K562 (cell line): ENCODE measurements around the gene TMEM116. TPM values are rescaled to one million over a fixed set of nuclear protein-coding genes. Genes with fewer than 3 reads are reported as not detected.
A peak's percentile ranks its signal among the peaks of the same experiment; 100 is the strongest.

Experiments used
- ATAC-seq: fragments of 200-7000 bp; cut with Tn5 transposase; 3 replicates; pipeline ENCODE4 v1.9.1; 2020; ENCODE audit warnings: moderate library complexity
- BruUV-seq: library from RNA; stranded (reverse); fragments of 400-500 nt; replicated peaks from 2 replicates; lab custom pipeline; 2021; lab: Mats Ljungman, UMichigan
- CTCF ChIA-PET: fragments of 300-600 bp; formaldehyde crosslinking; extraction: SDS; loops from one replicate; lab custom pipeline; 2021; ENCODE audit warnings: low intra/inter-chr PET ratio; lab: Yijun Ruan, JAX
- POLR2A ChIA-PET: fragments of 300-600, 350-650 bp; sonication (Branson Sonifier 250); formaldehyde crosslinking; extraction: SDS; loops from one replicate; lab custom pipeline; 2021; ENCODE audit warnings: antibody characterized with exemption, inconsistent platforms; lab: Yijun Ruan, JAX
- DNase-seq, 4 experiments: peaks; one replicate each; pipeline versions ENCODE4 v3.0.0 to v3.0.0-alpha.2; 2011 to 2018; ENCODE audit warnings: low spot score in 3 of 4, mixed read lengths in 3 of 4; ENCODE audit errors: extremely low read depth in 1 of 4
- FAIRE-seq: peaks from 2 replicates; lab custom pipeline; 2011; peaks lifted over from hg19 to GRCh38; lab: Jason Lieb, UNC
- H2AFZ ChIP-seq: 2 replicates; pipeline ENCODE4 v1.6.0; 2011; ENCODE audit warnings: low read depth, low read length, control low read depth, inconsistent platforms
- H3K27ac ChIP-seq: fragments of 200-600 bp; 3 replicates; pipeline ENCODE4 v1.8.0; 2011; ENCODE audit warnings: low read depth, mild to moderate bottlenecking, control low read depth, inconsistent platforms, low read length, moderate library complexity, mixed read lengths; ENCODE audit errors: extremely low read depth
- H3K27me3 ChIP-seq, 2 experiments: fragments of 300-600 bp in 1 of 2; 2 replicates in 1 of 2; 3 replicates in 1 of 2; pipeline versions ENCODE4 v1.6.0 to v1.8.0; 2011; ENCODE audit warnings: inconsistent platforms in 2 of 2, low read length in 2 of 2, mild to moderate bottlenecking in 1 of 2, mixed read lengths in 1 of 2, moderate library complexity in 1 of 2; ENCODE audit not compliant: control insufficient read depth in 2 of 2, insufficient read depth in 2 of 2
- H3K36me3 ChIP-seq: fragments of 300-600 bp; 3 replicates; pipeline ENCODE4 v1.8.0; 2011; ENCODE audit warnings: mild to moderate bottlenecking, low read length, inconsistent platforms; ENCODE audit not compliant: control insufficient read depth, insufficient read depth
- H3K4me1 ChIP-seq, 2 experiments: fragments of 200-600 bp in 1 of 2; replicated peaks in 1 of 2; 2 replicates in 1 of 2; 3 replicates in 1 of 2; pipeline versions ENCODE4 v1.5.1 to v1.8.0; 2011; ENCODE audit warnings: inconsistent platforms in 2 of 2, low read length in 2 of 2, mild to moderate bottlenecking in 1 of 2, mixed read lengths in 1 of 2, moderate library complexity in 1 of 2; ENCODE audit not compliant: control insufficient read depth in 2 of 2, insufficient read depth in 2 of 2
- H3K4me2 ChIP-seq: 2 replicates; pipeline ENCODE4 v1.6.1; 2011; ENCODE audit warnings: low read length, control low read depth, inconsistent platforms, mixed read lengths; ENCODE audit not compliant: insufficient read depth
- H3K4me3 ChIP-seq: fragments of 200-600 bp; sonication (generic), shearing (Covaris generic); 2 replicates; pipeline ENCODE4 v1.5.1; 2016; ENCODE audit warnings: control low read depth, inconsistent platforms
- H3K79me2 ChIP-seq: fragments of 200-600 bp; 3 replicates; pipeline ENCODE4 v1.8.0; 2011; ENCODE audit warnings: low read length, inconsistent platforms; ENCODE audit not compliant: control insufficient read depth, insufficient read depth
- H3K9ac ChIP-seq, 2 experiments: 2 replicates each; pipeline versions ENCODE4 v1.6.0 to v1.6.1; 2011; ENCODE audit warnings: low read depth in 2 of 2, low read length in 2 of 2, control low read depth in 1 of 2, inconsistent platforms in 1 of 2, mild to moderate bottlenecking in 1 of 2, mixed read lengths in 1 of 2; ENCODE audit not compliant: insufficient read depth in 1 of 2
- H3K9me1 ChIP-seq: one replicate; pipeline ENCODE4 v1.6.0; 2011; ENCODE audit warnings: inconsistent platforms, mild to moderate bottlenecking, low read length, moderate library complexity; ENCODE audit not compliant: control insufficient read depth, insufficient read depth
- H3K9me3 ChIP-seq: replicated peaks from 2 replicates; pipeline ENCODE4 v1.5.1; 2011; ENCODE audit warnings: low read depth, low read length, inconsistent platforms; ENCODE audit not compliant: control insufficient read depth, insufficient read depth
- H4K20me1 ChIP-seq: replicated peaks from 2 replicates; pipeline ENCODE4 v1.6.1; 2011; ENCODE audit warnings: low read length, inconsistent platforms, mixed read lengths; ENCODE audit not compliant: control insufficient read depth, insufficient read depth
- ARID1B ChIP-seq: fragments of 450-650 bp; IDR thresholded peaks from 2 replicates; pipeline ENCODE4 v1.6.1; 2016; ENCODE audit warnings: antibody characterized with exemption, mild to moderate bottlenecking, inconsistent platforms
- CREM ChIP-seq: IDR thresholded peaks from 2 replicates; pipeline ENCODE4 v1.6.1; 2014; ENCODE audit warnings: antibody characterized with exemption, low read depth
- EGR1 ChIP-seq: fragments of 450-650 bp; conservative IDR thresholded peaks from 2 replicates; pipeline ENCODE4 v1.6.1; 2017; ENCODE audit warnings: mild to moderate bottlenecking
- FOXJ3 ChIP-seq: sonication (generic); formaldehyde crosslinking; IDR thresholded peaks from 2 replicates; pipeline ENCODE4 v1.4.0; 2020; ENCODE audit warnings: mild to moderate bottlenecking, missing genetic modification reagents
- GABPB2 ChIP-seq: fragments of 250-450 bp; sonication (Bioruptor Pico); conservative IDR thresholded peaks from 2 replicates; pipeline ENCODE4 v1.5.1; 2021; ENCODE audit warnings: mild to moderate bottlenecking
- MAFG ChIP-seq: fragments of 450-650 bp; conservative IDR thresholded peaks from 2 replicates; pipeline ENCODE4 v1.6.1; 2016; ENCODE audit warnings: missing genetic modification characterization, missing compliant biosample characterization
- NCOA2 ChIP-seq, 2 experiments: fragments of 450-650 bp; IDR thresholded peaks; 2 replicates each; pipeline ENCODE4 v1.6.1; 2018; ENCODE audit warnings: mild to moderate bottlenecking in 2 of 2, moderate library complexity in 1 of 2; ENCODE audit not compliant: partially characterized antibody in 2 of 2
- NCOA4 ChIP-seq: fragments of 450-650 bp; IDR thresholded peaks from 2 replicates; pipeline ENCODE4 v1.6.1; 2018; ENCODE audit warnings: mild to moderate bottlenecking; ENCODE audit not compliant: partially characterized antibody
- PRDM10 ChIP-seq: fragments of 450-650 bp; IDR thresholded peaks from 2 replicates; pipeline ENCODE4 v1.6.1; 2018; ENCODE audit not compliant: partially characterized antibody
- SPI1 ChIP-seq: IDR thresholded peaks from 2 replicates; pipeline ENCODE4 v1.6.1; 2011; ENCODE audit warnings: low read depth, low read length, control low read depth, borderline replicate concordance
- TEAD4 ChIP-seq, 2 experiments: sonication (generic) in 1 of 2; formaldehyde crosslinking in 1 of 2; IDR thresholded peaks; 2 replicates each; pipeline versions ENCODE4 v1.6.1 to v1.8.0; 2012 to 2022; ENCODE audit warnings: borderline replicate concordance in 1 of 2, inconsistent platforms in 1 of 2, low read length in 1 of 2, mild to moderate bottlenecking in 1 of 2, missing genetic modification reagents in 1 of 2
- ZNF707 ChIP-seq: fragments of 250-450 bp; sonication (Bioruptor Pico); conservative IDR thresholded peaks from 2 replicates; pipeline ENCODE4 v1.8.0; 2022; ENCODE audit warnings: inconsistent platforms, mild to moderate bottlenecking, moderate library complexity
- WGBS: fragments of 100-300 bp; shearing (Covaris generic); methylation state at CpG from one replicate; pipeline ENCODE4 v1.1.6; 2016; ENCODE audit warnings: low coverage, mixed read lengths; ENCODE audit not compliant: insufficient coverage; ENCODE audit errors: missing lambda C conversion rate; 5-methylcytosine and 5-hydroxymethylcytosine counted together
- in situ Hi-C: fragments of 300-500 bp; cut with MboI; formaldehyde crosslinking; loops from 4 replicates; pipeline ENCODE4 v1.15.0; 2018; ENCODE audit warnings: inconsistent platforms, mixed read lengths
- intact Hi-C: fragments of 100-400 bp; cut with micrococcal nuclease; formaldehyde crosslinking; loops from 2 replicates; pipeline ENCODE4 v1.14.2; 2022
- polyA plus RNA-seq, 8 experiments: library from polyadenylated mRNA; depleted of rRNA in 4 of 8; stranded (reverse) in 5 of 8; unstranded in 3 of 8; fragments of >200 nt; fragmentation: Nextera tagmentation in 2 of 8; fragmentation: Illumina TruSeq in 1 of 8; extraction: Ambion mirVana in 2 of 8; extraction: Trizol in 1 of 8; gene quantifications; 2 replicates each; pipeline versions ENCODE4 v1.2.1 to v1.2.3, GENCODE V29; 2011 to 2014; ENCODE audit warnings: inconsistent platforms in 1 of 8, missing spikeins in 1 of 8
- total RNA-seq, 7 experiments: library from RNA; depleted of rRNA in 6 of 7; stranded (reverse); fragments of >200 nt in 6 of 7; fragmentation: Illumina TruSeq in 2 of 7; extraction: Trizol in 2 of 7; gene quantifications; 2 replicates each; pipeline versions ENCODE4 v1.2.1 to v1.2.3, GENCODE V29; 2011 to 2021; ENCODE audit warnings: low replicate concordance in 1 of 7

TMEM116 gene
- total and polyA plus RNA-seq, 9 of the 15 experiments (the other 6 are each of a cell fraction or from before 2014, with no cell fraction given), result 5.2 to 78.6 (median 13.9) TPM

GRCh38 chr12:111942557-111942956, 70.4 kb downstream of the TMEM116 start:
- Histone ChIP-seq H3K9me3 (no peaks in the 10 kb centered on the region; the same call in 1 of the 2 replicates), H3K9me1 (no peaks in the 10 kb centered on the region), H3K4me2 (no peak overlapping the region), H3K27ac (no peak overlapping the region), H4K20me1 (no peaks in the 10 kb centered on the region), H3K4me1 (peaks cover 0 to 3% of the 10 kb centered on the region in 2 experiments; a peak in 1 of 5 replicates), H3K4me3 (no peak overlapping the region), H3K36me3 (no peaks in the 10 kb centered on the region), H3K9ac (no peak overlapping the region), H2AFZ (no peak overlapping the region), H3K79me2 (no peaks in the 10 kb centered on the region), H3K27me3 (no peaks in the 10 kb centered on the region)
- in situ Hi-C loops, result no loop called here
- peak; percentile 41; the same call in 1 of the 2 replicates for TF ChIP-seq SPI1
- TF ChIP-seq CREM, result peak; percentile 44; the same call in 1 of the 2 replicates
- peak; percentile 84 for TF ChIP-seq EGR1
- TF ChIP-seq MAFG (tag), result no peak
- no peak for TF ChIP-seq NCOA2 (IDR thresholded peaks at IDR 0.05; ENCODE audit: partially characterized antibody in 2 of 2)
- intact Hi-C loops, result loop anchor here (5.0 kb wide), 1 partner anchor 120 kb away; no protein-coding TSS in a partner anchor
- WGBS, result 67% methylated on average over 5 of the region's 5 CpGs
- BruUV-seq, result no TSS peak
- ChIA-PET CTCF (no interaction called here), POLR2A (interaction anchor here (0.7 kb wide), 1 partner anchor 411 kb away, joined by 3 read pairs; no protein-coding TSS in a partner anchor)
- DNase-seq (no peak), ATAC-seq (no peak), FAIRE-seq (no peak)

DNA sequence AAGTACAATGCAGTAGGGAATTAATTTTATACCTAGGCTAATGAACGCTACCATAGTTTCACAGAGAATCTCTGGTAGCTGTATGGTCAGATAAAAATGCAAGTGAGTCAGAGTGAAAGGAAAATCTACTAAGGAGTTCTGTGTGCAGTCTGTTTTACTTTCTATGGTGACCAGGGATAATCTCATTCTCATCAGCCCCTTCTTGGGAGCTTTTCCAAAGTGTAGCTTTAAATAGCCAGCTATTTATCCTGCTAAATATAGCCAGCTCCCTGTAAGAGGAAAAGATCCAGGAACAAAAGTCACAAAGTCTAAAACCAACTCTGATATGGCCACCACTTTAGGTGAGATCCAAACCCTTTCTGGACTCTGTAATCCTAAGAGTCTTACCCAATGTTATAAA, 75.5 kb downstream of the TMEM116 start:
- Histone ChIP-seq H3K36me3 (no peaks in the 10 kb centered on the region; the same call in 1 of the 3 replicates), H2AFZ (no peak overlapping the region), H3K9ac (no peak overlapping the region), H3K4me2 (no peak overlapping the region), H3K27me3 (no peaks in the 10 kb centered on the region), H3K4me3 (no peak overlapping the region), H4K20me1 (no peaks in the 10 kb centered on the region), H3K9me1 (no peaks in the 10 kb centered on the region), H3K9me3 (no peaks in the 10 kb centered on the region), H3K79me2 (no peaks in the 10 kb centered on the region), H3K4me1 (no peaks in the 10 kb centered on the region; a peak in 1 of 5 replicates), H3K27ac (no peak overlapping the region)
- in situ Hi-C loops, result no loop called here
- no peak for ATAC-seq
- ChIA-PET POLR2A (interaction anchor here (0.9 kb wide), 1 partner anchor 32 kb away, joined by 3 read pairs; no protein-coding TSS in a partner anchor), CTCF (no interaction called here)
- no TSS peak for BruUV-seq
- DNase-seq, result no peak
- no peak for FAIRE-seq
- 82% methylated on average over 1 of the region's 1 CpG for WGBS
- intact Hi-C loops, result no loop called here
- TF ChIP-seq NCOA4, result no peak
- TF ChIP-seq PRDM10, result no peak
- no peak for TF ChIP-seq ZNF707
- no peak for TF ChIP-seq TEAD4 (IDR thresholded peaks at IDR 0.05; ENCODE audit: low read length)
- no peak for TF ChIP-seq TEAD4 (CRISPR knock-in tag; IDR thresholded peaks at IDR 0.05; ENCODE audit: borderline replicate concordance)
- TF ChIP-seq FOXJ3 (CRISPR knock-in tag), result no peak
- no peak for TF ChIP-seq CREM
- TF ChIP-seq GABPB2 (CRISPR knock-in tag), result no peak
- TF ChIP-seq ARID1B, result no peak
